Neural cell (in vitro differentiated cells): ENCODE data around the gene DHX40. TPM values are rescaled to one million over a fixed set of nuclear protein-coding genes. Genes with fewer than 3 reads are reported as not detected.
A peak's percentile ranks its signal among the peaks of the same experiment; 100 is the strongest.
"Not testable (repeated sequence)": the region's sequence is repeated elsewhere in the genome, so short reads cannot be mapped to it uniquely, and the experiment has no call there.

Source experiments
- H2AFZ ChIP-seq: fragments of 200-600, 300-800 bp; sonication (generic), shearing (Covaris generic); 2 replicates; pipeline ENCODE4 v1.6.0; 2014; ENCODE audit warnings: low read depth, mild to moderate bottlenecking, antibody characterized with exemption, low read length, moderate library complexity
- H3F3A ChIP-seq: fragments of 200-600 bp; shearing (Covaris generic); 2 replicates; pipeline ENCODE4 v1.6.1; 2016; ENCODE audit warnings: mild to moderate bottlenecking, moderate library complexity, mixed read lengths, antibody characterized with exemption, low read length; ENCODE audit not compliant: insufficient read depth, poor library complexity, severe bottlenecking
- H3K27ac ChIP-seq: fragments of 200-600, 300-800 bp; sonication (generic), shearing (Covaris generic); 2 replicates; pipeline ENCODE4 v1.5.1; 2014; ENCODE audit warnings: mild to moderate bottlenecking, low read length, moderate library complexity
- H3K27me3 ChIP-seq: fragments of 300-800, 200-600 bp; sonication (generic), shearing (Covaris generic); 2 replicates; pipeline ENCODE4 v1.6.0; 2014; ENCODE audit warnings: mild to moderate bottlenecking, low read depth, low read length, moderate library complexity; ENCODE audit not compliant: insufficient read depth
- H3K36me3 ChIP-seq: fragments of 300-800, 200-600 bp; sonication (generic), shearing (Covaris generic); 2 replicates; pipeline ENCODE4 v1.5.1; 2014; ENCODE audit warnings: mild to moderate bottlenecking, antibody characterized with exemption, low read length, moderate library complexity; ENCODE audit not compliant: insufficient read depth
- H3K4me2 ChIP-seq: fragments of 300-800, 200-600 bp; sonication (generic), shearing (Covaris generic); 2 replicates; pipeline ENCODE4 v1.6.0; 2014; ENCODE audit warnings: mild to moderate bottlenecking, low read length
- H3K4me3 ChIP-seq: fragments of 300-800, 200-600 bp; sonication (generic), shearing (Covaris generic); 2 replicates; pipeline ENCODE4 v1.5.1; 2014; ENCODE audit warnings: mild to moderate bottlenecking, low read length, moderate library complexity
- H3K79me2 ChIP-seq: fragments of 200-600 bp; shearing (Covaris generic); replicated peaks from 2 replicates; pipeline ENCODE4 v1.6.0; 2014; ENCODE audit warnings: mild to moderate bottlenecking, low read length, moderate library complexity; ENCODE audit not compliant: insufficient read depth
- H3K9ac ChIP-seq: fragments of 300-800, 200-600 bp; sonication (generic), shearing (Covaris generic); 2 replicates; pipeline ENCODE4 v1.6.1; 2016; ENCODE audit warnings: mild to moderate bottlenecking, low read length, mixed read lengths
- H3K9me2 ChIP-seq: fragments of 200-600 bp; shearing (Covaris generic); 2 replicates; pipeline ENCODE4 v1.6.1; 2016; ENCODE audit warnings: mild to moderate bottlenecking, low read length, mixed read lengths; ENCODE audit not compliant: insufficient read depth
- H3K9me3 ChIP-seq: fragments of 200-600, 300-800 bp; sonication (generic), shearing (Covaris generic); 2 replicates; pipeline ENCODE4 v1.6.1; 2016; ENCODE audit warnings: mild to moderate bottlenecking, mixed run types, low read length, moderate library complexity, mixed read lengths
- H4K20me1 ChIP-seq: fragments of 200-600 bp; shearing (Covaris generic); 2 replicates; pipeline ENCODE4 v1.6.1; 2016; ENCODE audit warnings: mild to moderate bottlenecking, mixed run types; ENCODE audit not compliant: insufficient read depth
- CTCF ChIP-seq: fragments of 450-650 bp; IDR thresholded peaks from 2 replicates; pipeline ENCODE4 v1.5.1; 2014; ENCODE audit warnings: antibody characterized with exemption, mild to moderate bottlenecking, moderate library complexity; ENCODE audit not compliant: poor library complexity, severe bottlenecking
- EP300 ChIP-seq: fragments of 450-650 bp; conservative IDR thresholded peaks from 2 replicates; pipeline ENCODE4 v1.6.1; 2014; ENCODE audit warnings: antibody characterized with exemption, mild to moderate bottlenecking, moderate library complexity; ENCODE audit not compliant: poor library complexity, severe bottlenecking
- EZH2 ChIP-seq: fragments of 200-600, 300-800 bp; shearing (Covaris generic), sonication (generic); IDR thresholded peaks from 2 replicates; pipeline ENCODE4 v1.6.1; 2014; ENCODE audit warnings: antibody characterized with exemption, low read length, borderline replicate concordance, mild to moderate bottlenecking; ENCODE audit not compliant: insufficient read depth, poor library complexity, severe bottlenecking
- MXI1 ChIP-seq: fragments of 450-650 bp; conservative IDR thresholded peaks from 2 replicates; pipeline ENCODE4 v1.6.1; 2014; ENCODE audit warnings: antibody characterized with exemption, mild to moderate bottlenecking; ENCODE audit not compliant: poor library complexity, severe bottlenecking
- POLR2AphosphoS5 ChIP-seq: IDR thresholded peaks from 2 replicates; pipeline ENCODE4 v1.6.1; 2012
- RAD21 ChIP-seq: fragments of 450-650 bp; conservative IDR thresholded peaks from 2 replicates; pipeline ENCODE4 v1.6.1; 2014; ENCODE audit warnings: antibody characterized with exemption, mild to moderate bottlenecking, moderate library complexity
- REST ChIP-seq: IDR thresholded peaks from 2 replicates; pipeline ENCODE4 v1.6.1; 2012; ENCODE audit warnings: borderline replicate concordance
- SMC3 ChIP-seq: fragments of 450-650 bp; conservative IDR thresholded peaks from 2 replicates; pipeline ENCODE4 v1.6.1; 2014; ENCODE audit warnings: antibody characterized with exemption, mild to moderate bottlenecking, moderate library complexity; ENCODE audit not compliant: poor library complexity
- TAF1 ChIP-seq: IDR thresholded peaks from 2 replicates; pipeline ENCODE4 v1.6.1; 2012; ENCODE audit warnings: low read depth
- polyA plus RNA-seq: library from polyadenylated mRNA; depleted of rRNA; stranded (reverse); fragments of >200 nt; gene quantifications from 2 replicates; pipeline ENCODE4 v1.2.3, GENCODE V29; 2014

DHX40 gene
- polyA plus RNA-seq, 1 donor from 2014 or later: 130 TPM

GRCh38 chr17:59521465-59522126 lies 43.8 kb upstream of the DHX40 start:
- H2AFZ ChIP-seq: no peak overlapping the region
- TF ChIP-seq EP300 (no peak), CTCF (peak; percentile 79), RAD21 (peak; percentile 75), EZH2 (no peak), SMC3 (peak; percentile 79), MXI1 (no peak), REST (no peak)
- no peak overlapping the region for H3K4me2 ChIP-seq
- H3K9me3 ChIP-seq: no peaks in the 10 kb centered on the region
- no peaks in the 10 kb centered on the region for H3K79me2 ChIP-seq
- H3K9ac ChIP-seq: no peak overlapping the region
- H3F3A ChIP-seq: no peaks in the 10 kb centered on the region
- no peaks in the 10 kb centered on the region for H3K36me3 ChIP-seq
- H3K27me3 ChIP-seq: no peaks in the 10 kb centered on the region
- H3K9me2 ChIP-seq: no peaks in the 10 kb centered on the region
- no peaks in the 10 kb centered on the region for H4K20me1 ChIP-seq
- H3K4me3 ChIP-seq: no peak overlapping the region
- no peak overlapping the region for H3K27ac ChIP-seq

GRCh38 chr17:59524930-59525329 lies 40.5 kb upstream of the DHX40 start:
- H4K20me1 ChIP-seq, H3F3A ChIP-seq: not testable (repeated sequence)

GRCh38 chr17:59525668-59526067 lies 39.7 kb upstream of the DHX40 start:
- H3K27ac ChIP-seq: no peak overlapping the region
- no peak for TF ChIP-seq TAF1
- no peak for TF ChIP-seq EZH2
- TF ChIP-seq RAD21: no peak
- no peak for TF ChIP-seq SMC3
- TF ChIP-seq EP300: no peak
- TF ChIP-seq REST: no peak
- no peak for TF ChIP-seq CTCF
- no peak for TF ChIP-seq POLR2AphosphoS5
- TF ChIP-seq MXI1: no peak

More at GRCh38 chr17:59524930-59525329, 40.5 kb upstream of the DHX40 start:
- not testable (repeated sequence) for H3K9ac ChIP-seq, H3K36me3 ChIP-seq, H2AFZ ChIP-seq, H3K4me3 ChIP-seq, H3K9me3 ChIP-seq, H3K79me2 ChIP-seq, H3K4me2 ChIP-seq, H3K9me2 ChIP-seq, H3K27ac ChIP-seq, H3K27me3 ChIP-seq

More at GRCh38 chr17:59525668-59526067, 39.7 kb upstream of the DHX40 start:
- no peaks in the 10 kb centered on the region for H3K79me2 ChIP-seq
- H3K9ac ChIP-seq: no peak overlapping the region
- H2AFZ ChIP-seq: no peak overlapping the region
- H4K20me1 ChIP-seq: no peaks in the 10 kb centered on the region
- H3K9me2 ChIP-seq: no peaks in the 10 kb centered on the region
- no peaks in the 10 kb centered on the region for H3F3A ChIP-seq
- H3K4me2 ChIP-seq: no peak overlapping the region
- H3K4me3 ChIP-seq: no peak overlapping the region
- no peaks in the 10 kb centered on the region for H3K27me3 ChIP-seq
- no peaks in the 10 kb centered on the region for H3K36me3 ChIP-seq
- H3K9me3 ChIP-seq: no peaks in the 10 kb centered on the region
